NCI-H446 treated with DMSO at 0.1 percent for 48 hours (cell line): ENCODE results near the gene CH25H.
"Not testable (repeated sequence)": the region's sequence is repeated elsewhere in the genome, so short reads cannot be mapped to it uniquely, and the experiment has no call there.

Source experiments
- DNase-seq: peaks from one replicate; lab custom pipeline; 2025; lab: John Stamatoyannopoulos, UW

Gene CH25H

GRCh38 chr10:89201345-89202032, 5.6 kb downstream of the CH25H start:
- no peak for DNase-seq

- DNase-seq: no peak
Observed at GRCh38 chr10:89197473-89197872, 9.6 kb downstream of the CH25H start.

- not testable (repeated sequence) for DNase-seq
Observed at GRCh38 chr10:89191301-89191700, 15.8 kb downstream of the CH25H start.

- DNase-seq: no peak
Observed at GRCh38 chr10:89189211-89189734, 17.8 kb downstream of the CH25H start.

DNA sequence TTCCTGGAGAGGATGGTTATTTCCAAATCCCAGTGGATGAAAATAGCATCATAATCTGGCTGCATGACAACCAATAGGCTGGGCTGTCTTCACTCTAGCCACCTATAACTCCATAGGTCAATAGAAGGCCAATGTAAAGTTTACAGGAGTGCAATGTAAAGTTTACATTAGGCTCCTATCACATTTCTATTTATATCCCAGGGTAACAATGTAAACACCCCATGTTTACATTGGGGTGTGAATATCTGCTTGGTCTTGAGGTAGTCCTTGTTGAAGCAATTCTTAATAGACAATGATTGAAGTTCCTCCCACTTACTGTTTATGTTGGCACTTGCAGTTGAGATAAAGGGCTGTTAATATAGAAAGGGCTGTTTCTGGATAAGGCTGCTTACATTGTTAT, 21.5 kb downstream of the CH25H start:
- DNase-seq: no peak

- no peak for DNase-seq
Observed at GRCh38 chr10:89184638-89185037, 22.5 kb downstream of the CH25H start.

DNA sequence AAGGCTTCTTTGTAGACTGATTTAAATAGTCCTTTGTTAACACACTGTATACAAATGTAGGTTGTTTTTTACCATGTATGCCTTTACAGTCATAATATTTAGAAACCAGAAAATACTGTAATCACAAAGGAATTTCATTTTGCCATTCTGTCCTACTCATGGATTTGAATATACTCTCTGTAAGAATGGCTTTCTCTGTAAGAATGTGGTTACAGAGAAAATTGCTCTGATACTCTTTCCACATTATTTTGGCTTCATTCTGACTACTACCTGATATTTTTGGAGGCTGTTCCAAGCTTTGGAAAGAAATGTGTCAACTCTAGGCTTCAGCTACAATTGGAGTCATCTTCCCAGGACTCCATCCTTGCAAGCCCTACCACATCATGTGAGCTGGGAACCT, 23.5 kb downstream of the CH25H start:
- DNase-seq: no peak

- no peak for DNase-seq
Observed at GRCh38 chr10:89182894-89183293, 24.2 kb downstream of the CH25H start.

DNA sequence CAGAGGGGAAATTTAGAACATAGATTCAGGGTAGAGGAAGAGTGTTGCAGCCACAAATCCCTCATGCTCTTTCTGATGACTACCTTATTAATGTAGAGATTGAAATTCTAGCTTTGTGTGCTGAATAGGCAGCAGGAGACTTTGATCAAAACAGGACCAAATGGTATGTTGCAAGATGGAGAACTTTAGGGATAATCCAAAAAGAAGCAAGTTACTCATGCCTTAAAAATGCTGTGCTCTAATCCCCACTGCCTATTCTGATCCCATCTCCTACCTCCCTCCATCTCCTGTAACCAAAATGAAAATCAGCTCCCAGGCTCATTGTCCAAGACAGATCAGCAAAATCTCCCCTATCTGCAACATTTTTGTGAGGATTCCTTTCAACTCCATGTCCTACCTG, 31.3 kb downstream of the CH25H start:
- DNase-seq: no peak

DNA sequence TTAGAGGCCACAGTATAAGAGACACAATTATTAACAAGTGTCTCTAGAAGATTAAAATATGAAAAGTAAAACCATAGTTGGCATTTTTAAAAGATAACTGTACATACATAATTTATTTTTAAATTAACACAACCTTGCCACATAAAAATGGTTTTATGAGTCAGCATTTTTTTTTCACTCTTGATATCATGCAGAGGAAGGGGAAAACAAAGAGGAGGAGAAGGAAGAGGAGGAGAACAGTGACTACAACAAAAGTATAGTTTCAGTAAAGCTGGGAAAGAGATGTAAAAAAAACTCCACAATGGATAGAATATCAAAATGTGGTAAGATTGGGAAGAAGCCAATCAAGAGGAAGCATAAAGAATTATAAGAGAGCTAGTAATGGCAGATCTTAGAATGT, 34.0 kb downstream of the CH25H start:
- DNase-seq: no peak

DNA sequence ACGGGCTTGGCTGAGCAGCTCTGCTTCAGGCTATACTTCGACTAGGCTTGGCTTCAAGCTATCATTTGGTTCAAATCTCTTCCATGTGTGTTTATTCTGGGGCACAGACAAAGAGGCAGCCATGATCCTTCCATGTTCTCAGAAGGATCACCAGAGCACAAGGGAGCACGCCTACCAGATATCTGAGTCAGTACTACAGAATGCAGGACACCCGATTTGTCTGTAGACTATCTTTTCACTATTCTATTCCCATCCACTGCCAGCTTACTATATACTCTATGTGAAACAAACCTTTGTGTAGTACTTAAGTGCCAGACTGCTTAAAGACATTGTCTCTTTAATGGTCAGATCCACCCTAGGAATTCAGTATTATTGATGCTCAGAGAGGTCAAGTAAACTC, 35.1 kb downstream of the CH25H start:
- DNase-seq: no peak

GRCh38 chr10:89171263-89171872, 35.7 kb downstream of the CH25H start:
- no peak for DNase-seq

GRCh38 chr10:89168354-89168900, 38.7 kb downstream of the CH25H start:
- not testable (repeated sequence) for DNase-seq

DNA sequence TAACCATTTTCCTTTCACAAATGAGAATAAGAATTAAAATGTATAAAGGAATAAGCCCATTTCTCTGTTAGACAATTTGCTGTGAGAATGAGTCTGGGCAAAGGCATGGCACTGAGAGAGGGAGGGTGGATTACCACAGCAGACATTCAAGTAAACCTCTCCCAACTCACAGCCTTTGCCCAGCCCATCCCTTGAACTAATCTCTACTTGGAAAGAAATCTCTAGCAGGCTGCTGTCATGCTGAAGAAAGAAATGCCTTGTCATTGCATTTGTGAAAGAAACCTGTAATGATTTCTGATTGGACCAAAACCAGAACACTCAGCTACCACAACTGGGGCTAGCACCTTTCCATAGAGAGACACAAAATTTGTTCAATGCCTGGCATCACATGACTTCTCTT, 39.2 kb downstream of the CH25H start:
- DNase-seq: no peak

DNA sequence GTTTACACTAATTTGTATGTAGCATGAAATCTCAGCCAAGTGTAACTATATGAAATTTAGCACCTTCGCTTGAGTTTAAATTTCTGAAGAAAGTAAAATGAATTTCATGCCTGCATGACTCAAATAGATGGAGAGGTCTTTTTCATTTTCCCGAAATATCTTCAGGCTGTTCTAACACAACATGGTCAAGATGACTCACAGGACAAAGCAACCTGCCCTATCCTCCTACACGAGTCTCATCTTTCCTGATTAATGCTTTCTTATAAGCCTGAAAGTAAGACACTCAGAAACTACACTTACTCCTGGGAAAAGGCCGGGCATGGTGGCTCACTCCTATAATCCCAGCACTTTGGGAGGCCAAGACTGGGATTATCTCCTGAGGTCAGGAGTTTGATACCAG, 41.2 kb downstream of the CH25H start:
- no peak for DNase-seq

DNA sequence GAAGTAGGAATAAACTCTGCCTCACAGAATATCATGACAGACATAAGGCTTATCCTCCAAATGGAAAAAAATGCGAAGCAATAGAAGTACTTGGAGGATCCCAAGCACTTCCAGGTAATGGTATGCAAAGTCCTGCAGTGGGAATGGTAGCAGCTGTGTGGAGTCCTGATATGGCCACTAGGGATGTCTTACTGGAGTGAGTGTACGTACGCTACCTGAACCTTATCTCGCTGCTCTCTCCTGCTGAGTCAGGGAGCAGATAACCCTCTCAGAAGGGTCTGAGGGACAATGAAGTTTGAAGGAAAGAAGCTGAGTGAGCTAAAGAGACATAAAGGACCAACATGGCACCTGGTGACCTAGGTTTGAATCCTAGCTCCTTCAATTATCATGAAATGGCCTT, 42.2 kb downstream of the CH25H start:
- no peak for DNase-seq

GRCh38 chr10:89164080-89164479, 43.0 kb downstream of the CH25H start:
- DNase-seq: no peak

DNA sequence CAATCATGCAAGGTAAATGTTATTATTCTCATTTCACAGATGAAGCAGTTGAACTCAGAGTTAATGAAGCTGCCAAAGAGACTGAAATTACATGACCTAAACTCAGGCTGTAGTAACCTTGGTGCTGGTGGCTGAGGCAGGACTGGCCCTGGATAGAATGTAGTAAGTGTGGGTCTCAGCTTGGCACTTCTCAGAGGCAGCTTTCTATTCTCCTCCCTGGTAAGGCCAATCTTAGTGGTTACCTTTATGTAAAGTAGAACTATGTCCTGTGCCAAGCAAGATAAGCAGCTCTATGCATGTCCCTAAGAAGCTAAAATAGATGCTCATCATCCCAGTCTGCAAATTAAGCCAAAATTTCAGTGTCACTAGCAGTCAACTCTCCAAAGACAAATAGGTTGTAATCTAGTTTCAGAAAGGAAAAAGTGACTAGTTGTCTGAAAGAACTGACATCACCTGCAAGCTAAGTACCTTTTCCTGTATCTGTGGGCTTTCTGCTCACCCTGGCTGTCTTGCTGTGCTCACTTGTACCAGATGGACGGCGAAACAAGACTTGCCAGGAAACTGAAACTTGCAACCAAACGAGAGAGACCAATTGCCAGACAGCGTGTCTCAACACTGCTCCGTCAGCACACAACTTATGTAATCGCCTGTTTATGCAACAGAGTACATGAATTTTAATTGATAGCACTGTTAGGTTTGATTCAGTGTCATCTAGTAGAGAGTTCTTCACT, 43.7 kb downstream of the CH25H start:
- DNase-seq: no peak

GRCh38 chr10:89162596-89162995, 44.5 kb downstream of the CH25H start:
- DNase-seq: no peak

GRCh38 chr10:89160339-89160738, 46.8 kb downstream of the CH25H start:
- DNase-seq: no peak

DNA sequence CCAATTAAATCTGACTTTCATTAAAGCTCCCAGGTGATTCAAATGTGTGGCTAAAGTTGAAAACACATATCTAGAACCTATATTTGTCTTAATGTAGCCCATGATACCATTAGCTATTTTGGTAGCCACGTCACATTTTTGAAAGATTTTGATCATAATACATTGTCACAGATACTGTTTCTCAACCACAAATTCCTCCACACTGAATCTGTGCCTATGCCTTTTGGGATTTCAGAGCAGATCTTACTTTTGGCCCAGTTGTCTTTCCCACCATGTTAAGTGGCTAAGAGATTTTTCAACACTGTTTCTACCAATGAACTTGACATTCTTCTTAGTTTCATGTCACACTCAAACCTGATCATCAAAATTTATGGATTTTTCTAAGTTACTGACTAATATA, 47.4 kb downstream of the CH25H start:
- DNase-seq: no peak

DNA sequence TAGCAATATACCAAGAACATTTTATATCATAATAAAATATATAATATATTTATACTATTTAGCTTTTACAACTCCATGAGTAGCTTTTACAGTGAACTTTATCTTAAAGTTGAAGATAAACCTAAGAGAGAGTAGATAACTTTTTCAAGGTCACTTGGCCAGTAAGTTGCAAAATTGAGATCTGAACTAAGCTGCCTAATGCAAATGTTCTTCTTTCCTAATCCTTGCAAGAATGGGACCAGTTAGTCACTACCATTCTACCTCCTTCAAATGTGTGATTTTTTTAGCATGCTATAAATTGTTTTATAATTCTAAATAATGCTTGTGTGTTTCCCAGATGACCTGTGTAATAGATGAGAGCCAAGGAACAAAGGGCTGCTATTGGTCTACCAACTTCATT, 47.8 kb downstream of the CH25H start:
- DNase-seq: no peak

- DNase-seq: no peak
Observed at GRCh38 chr10:89158446-89158845, 48.7 kb downstream of the CH25H start.
